Panc1 (cell line): Measurements from ENCODE around the gene ZG16. TPM values are rescaled to one million over a fixed set of nuclear protein-coding genes. Genes with fewer than 3 reads are reported as not detected.

ENCODE experiments used
- ATAC-seq: fragments of 200-7000 bp; cut with Tn5 transposase; 2 replicates; pipeline ENCODE4 v1.9.1; 2020; ENCODE audit warnings: mild to moderate bottlenecking, moderate library complexity
- BruUV-seq: library from RNA; stranded (reverse); fragments of 400-500 nt; replicated peaks from 2 replicates; lab custom pipeline; 2021; lab: Mats Ljungman, UMichigan
- CTCF ChIA-PET: fragments of 300-600 bp; sonication (Branson Sonifier 250); formaldehyde crosslinking; loops from one replicate; lab custom pipeline; 2022; ENCODE audit warnings: antibody characterized with exemption; lab: Charles Lee
- POLR2A ChIA-PET: fragments of 300-600 bp; sonication (Branson Sonifier 250); formaldehyde crosslinking; loops from one replicate; lab custom pipeline; 2022; ENCODE audit warnings: antibody characterized with exemption; lab: Charles Lee
- DNase-seq: peaks from one replicate; pipeline ENCODE4 v3.0.0-alpha.2; 2010; ENCODE audit warnings: low read depth, low spot score
- H3K27ac ChIP-seq: 2 replicates; pipeline ENCODE4 v1.5.1; 2011; ENCODE audit warnings: mild to moderate bottlenecking, low read length, inconsistent platforms
- H3K27me3 ChIP-seq: fragments of 200-500 bp; sonication (Bioruptor generic); 2 replicates; pipeline ENCODE4 v1.6.0; 2014; ENCODE audit warnings: low read length, inconsistent platforms; ENCODE audit not compliant: control insufficient read depth, insufficient read depth
- H3K36me3 ChIP-seq: fragments of 200-500 bp; sonication (Bioruptor generic); 2 replicates; pipeline ENCODE4 v1.5.1; 2014; ENCODE audit warnings: inconsistent platforms, mild to moderate bottlenecking, low read length, moderate library complexity; ENCODE audit not compliant: control insufficient read depth, insufficient read depth
- H3K4me1 ChIP-seq: 2 replicates; pipeline ENCODE4 v1.5.1; 2011; ENCODE audit warnings: inconsistent platforms, mild to moderate bottlenecking, low read length, moderate library complexity; ENCODE audit not compliant: control insufficient read depth, insufficient read depth
- H3K4me3 ChIP-seq, 2 experiments: 2 replicates each; pipeline ENCODE4 v1.5.1; 2011 to 2012; ENCODE audit warnings: low read depth in 2 of 2, low read length in 2 of 2, mild to moderate bottlenecking in 2 of 2, inconsistent platforms in 1 of 2, moderate library complexity in 1 of 2
- H3K9me3 ChIP-seq: fragments of 200-500 bp; sonication (Bioruptor generic); 2 replicates; pipeline ENCODE4 v1.5.1; 2014; ENCODE audit warnings: low read depth, mild to moderate bottlenecking, inconsistent platforms, low read length, moderate library complexity; ENCODE audit not compliant: control insufficient read depth, insufficient read depth
- POLR2AphosphoS5 ChIP-seq: IDR thresholded peaks from 2 replicates; pipeline ENCODE4 v1.6.1; 2012; ENCODE audit warnings: mild to moderate bottlenecking, low read depth, low read length, moderate library complexity
- SIN3A ChIP-seq: IDR thresholded peaks from 2 replicates; pipeline ENCODE4 v1.6.1; 2012; ENCODE audit warnings: low read depth, mild to moderate bottlenecking, low read length, moderate library complexity, borderline replicate concordance; ENCODE audit not compliant: insufficient read depth
- TCF7L2 ChIP-seq: IDR thresholded peaks from 2 replicates; pipeline ENCODE4 v1.6.1; 2011; ENCODE audit warnings: mild to moderate bottlenecking, low read depth, low read length, inconsistent platforms
- in situ Hi-C: cut with HindIII; loops from 2 replicates; pipeline ENCODE4 v1.10.0; 2016; ENCODE audit warnings: low sequenced_read_pairs, low pct_unique_long_range_greater_than_20kb
- intact Hi-C: fragments of 100-400 bp; cut with micrococcal nuclease; formaldehyde crosslinking; loops from one replicate; pipeline ENCODE4 v1.10.0; 2022; ENCODE audit not compliant: unreplicated experiment
- total RNA-seq: library from RNA; stranded (reverse); gene quantifications from one replicate; pipeline ENCODE4 v1.2.1, GENCODE V29; 2021; ENCODE audit not compliant: unreplicated experiment
- TF ChIP-seq, protein P1 (sequence below): fragments of 450-650 bp; IDR thresholded peaks from 2 replicates; pipeline ENCODE4 v1.5.1; 2017; ENCODE audit warnings: mild to moderate bottlenecking
- TF ChIP-seq, protein P2 (sequence below), 2 experiments: IDR thresholded peaks; 2 replicates each; pipeline ENCODE4 v1.6.1; 2011 to 2012; ENCODE audit warnings: low read depth in 2 of 2, control low read depth in 1 of 2, low read length in 1 of 2, mild to moderate bottlenecking in 1 of 2, moderate library complexity in 1 of 2; ENCODE audit not compliant: insufficient read depth in 1 of 2

The ZG16 gene
- total RNA-seq, 1 experiment from 2014 or later, result not detected

DNA sequence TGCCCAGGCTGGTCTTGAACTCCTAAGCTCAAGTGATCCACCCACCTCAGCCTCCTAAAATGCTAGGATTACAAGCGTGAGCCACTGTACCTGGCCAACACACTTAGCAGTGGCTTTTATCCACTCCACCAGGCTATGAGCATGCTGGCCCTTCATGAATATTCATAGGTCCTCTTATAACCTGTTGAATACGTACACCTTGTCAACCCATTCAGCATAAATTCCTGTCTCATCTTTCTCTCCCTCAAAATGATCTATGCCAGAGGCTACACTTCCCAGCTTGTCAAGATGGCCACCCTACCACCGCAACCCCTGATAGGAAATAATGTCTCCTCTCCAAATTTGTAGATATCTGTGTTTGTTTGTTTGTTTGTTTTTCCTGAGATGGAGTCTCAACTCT lies 11.0 kb upstream of the ZG16 start:
- Histone ChIP-seq H3K27me3 (no peaks in the 10 kb centered on the region), H3K27ac (no peak overlapping the region), H3K4me3 (no peak overlapping the region), H3K4me1 (no peaks in the 10 kb centered on the region), H3K9me3 (no peaks in the 10 kb centered on the region), H3K36me3 (no peaks in the 10 kb centered on the region)
- in situ Hi-C loops (no loop called here), intact Hi-C loops (no loop called here)
- TF ChIP-seq SIN3A, result no peak
- TF ChIP-seq, protein P1, sequence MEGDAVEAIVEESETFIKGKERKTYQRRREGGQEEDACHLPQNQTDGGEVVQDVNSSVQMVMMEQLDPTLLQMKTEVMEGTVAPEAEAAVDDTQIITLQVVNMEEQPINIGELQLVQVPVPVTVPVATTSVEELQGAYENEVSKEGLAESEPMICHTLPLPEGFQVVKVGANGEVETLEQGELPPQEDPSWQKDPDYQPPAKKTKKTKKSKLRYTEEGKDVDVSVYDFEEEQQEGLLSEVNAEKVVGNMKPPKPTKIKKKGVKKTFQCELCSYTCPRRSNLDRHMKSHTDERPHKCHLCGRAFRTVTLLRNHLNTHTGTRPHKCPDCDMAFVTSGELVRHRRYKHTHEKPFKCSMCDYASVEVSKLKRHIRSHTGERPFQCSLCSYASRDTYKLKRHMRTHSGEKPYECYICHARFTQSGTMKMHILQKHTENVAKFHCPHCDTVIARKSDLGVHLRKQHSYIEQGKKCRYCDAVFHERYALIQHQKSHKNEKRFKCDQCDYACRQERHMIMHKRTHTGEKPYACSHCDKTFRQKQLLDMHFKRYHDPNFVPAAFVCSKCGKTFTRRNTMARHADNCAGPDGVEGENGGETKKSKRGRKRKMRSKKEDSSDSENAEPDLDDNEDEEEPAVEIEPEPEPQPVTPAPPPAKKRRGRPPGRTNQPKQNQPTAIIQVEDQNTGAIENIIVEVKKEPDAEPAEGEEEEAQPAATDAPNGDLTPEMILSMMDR, result no peak
- TF ChIP-seq POLR2AphosphoS5, result no peak
- no peak for DNase-seq
- ATAC-seq, result no peak
- BruUV-seq, result no TSS peak
- ChIA-PET CTCF (interaction anchor here (0.6 kb wide), 1 partner anchor 89 kb away, joined by 5 read pairs; no protein-coding TSS in a partner anchor), POLR2A (no interaction called here)

DNA sequence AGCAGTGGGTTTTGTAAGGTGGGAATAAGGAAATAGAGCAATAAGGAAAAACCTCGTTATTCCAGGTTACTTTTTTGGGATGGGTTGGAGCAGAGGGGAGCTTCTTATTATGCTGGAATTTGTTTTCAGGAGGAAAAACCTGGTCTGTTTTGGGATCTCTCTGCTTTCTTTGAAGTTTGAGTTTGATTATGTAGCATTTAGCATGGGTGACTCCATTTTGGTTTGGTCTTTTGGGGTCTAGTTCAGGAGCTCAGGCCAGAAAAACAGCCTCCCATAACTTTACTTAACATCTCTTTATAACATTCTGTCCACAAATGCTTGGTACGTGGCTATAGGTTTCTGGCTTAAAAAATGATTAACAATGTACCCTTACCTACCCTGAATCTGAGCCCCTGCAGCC lies 8.5 kb upstream of the ZG16 start:
- H3K4me1 ChIP-seq, result no peaks in the 10 kb centered on the region
- POLR2A ChIA-PET, result no interaction called here
- no TSS peak for BruUV-seq
- DNase-seq, result no peak
- H3K27me3 ChIP-seq, result no peaks in the 10 kb centered on the region
- intact Hi-C loops, result no loop called here
- no peak for ATAC-seq
- H3K9me3 ChIP-seq, result no peaks in the 10 kb centered on the region
- in situ Hi-C loops, result no loop called here
- no peak for TF ChIP-seq TCF7L2
- no peak for TF ChIP-seq POLR2AphosphoS5
- no peak for TF ChIP-seq SIN3A
- TF ChIP-seq, protein P2, sequence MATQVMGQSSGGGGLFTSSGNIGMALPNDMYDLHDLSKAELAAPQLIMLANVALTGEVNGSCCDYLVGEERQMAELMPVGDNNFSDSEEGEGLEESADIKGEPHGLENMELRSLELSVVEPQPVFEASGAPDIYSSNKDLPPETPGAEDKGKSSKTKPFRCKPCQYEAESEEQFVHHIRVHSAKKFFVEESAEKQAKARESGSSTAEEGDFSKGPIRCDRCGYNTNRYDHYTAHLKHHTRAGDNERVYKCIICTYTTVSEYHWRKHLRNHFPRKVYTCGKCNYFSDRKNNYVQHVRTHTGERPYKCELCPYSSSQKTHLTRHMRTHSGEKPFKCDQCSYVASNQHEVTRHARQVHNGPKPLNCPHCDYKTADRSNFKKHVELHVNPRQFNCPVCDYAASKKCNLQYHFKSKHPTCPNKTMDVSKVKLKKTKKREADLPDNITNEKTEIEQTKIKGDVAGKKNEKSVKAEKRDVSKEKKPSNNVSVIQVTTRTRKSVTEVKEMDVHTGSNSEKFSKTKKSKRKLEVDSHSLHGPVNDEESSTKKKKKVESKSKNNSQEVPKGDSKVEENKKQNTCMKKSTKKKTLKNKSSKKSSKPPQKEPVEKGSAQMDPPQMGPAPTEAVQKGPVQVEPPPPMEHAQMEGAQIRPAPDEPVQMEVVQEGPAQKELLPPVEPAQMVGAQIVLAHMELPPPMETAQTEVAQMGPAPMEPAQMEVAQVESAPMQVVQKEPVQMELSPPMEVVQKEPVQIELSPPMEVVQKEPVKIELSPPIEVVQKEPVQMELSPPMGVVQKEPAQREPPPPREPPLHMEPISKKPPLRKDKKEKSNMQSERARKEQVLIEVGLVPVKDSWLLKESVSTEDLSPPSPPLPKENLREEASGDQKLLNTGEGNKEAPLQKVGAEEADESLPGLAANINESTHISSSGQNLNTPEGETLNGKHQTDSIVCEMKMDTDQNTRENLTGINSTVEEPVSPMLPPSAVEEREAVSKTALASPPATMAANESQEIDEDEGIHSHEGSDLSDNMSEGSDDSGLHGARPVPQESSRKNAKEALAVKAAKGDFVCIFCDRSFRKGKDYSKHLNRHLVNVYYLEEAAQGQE (IDR thresholded peaks at IDR 0.05; ENCODE audit: insufficient read depth in 1 of 2, low read depth in 2 of 2, low read length in 1 of 2), result no peak
- TF ChIP-seq, protein P1, result no peak
- no peak overlapping the region for H3K27ac ChIP-seq
- CTCF ChIA-PET, result no interaction called here
- H3K4me3 ChIP-seq, result no peak overlapping the region
- no peaks in the 10 kb centered on the region for H3K36me3 ChIP-seq
